Astrocyte (in vitro differentiated cells and primary cell): ENCODE data around the gene ZDHHC14. TPM values are rescaled to one million over a fixed set of nuclear protein-coding genes. Genes with fewer than 3 reads are reported as not detected.
"Not testable (repeated sequence)": the region's sequence is repeated elsewhere in the genome, so short reads cannot be mapped to it uniquely, and the experiment has no call there.

ENCODE experiments used
- DNase-seq: peaks from one replicate; pipeline ENCODE4 v3.0.0-alpha.2; 2010; ENCODE audit warnings: low read depth
- FAIRE-seq: peaks from 2 replicates; lab custom pipeline; 2011; peaks lifted over from hg19 to GRCh38; lab: Jason Lieb, UNC
- H2AFZ ChIP-seq: 2 replicates; pipeline ENCODE4 v1.6.0; 2012; ENCODE audit warnings: low read depth, low read length, inconsistent platforms
- H3K27ac ChIP-seq: 2 replicates; pipeline ENCODE4 v1.5.1; 2011; ENCODE audit warnings: low read depth, low read length, inconsistent platforms
- H3K27me3 ChIP-seq: 2 replicates; pipeline ENCODE4 v1.6.0; 2011; ENCODE audit warnings: low read length, inconsistent platforms; ENCODE audit not compliant: insufficient read depth
- H3K36me3 ChIP-seq: 2 replicates; pipeline ENCODE4 v1.5.1; 2011; ENCODE audit warnings: low read length, inconsistent platforms; ENCODE audit not compliant: insufficient read depth
- H3K4me1 ChIP-seq: 2 replicates; pipeline ENCODE4 v1.5.1; 2011; ENCODE audit warnings: low read length, inconsistent platforms; ENCODE audit not compliant: insufficient read depth
- H3K4me2 ChIP-seq: 2 replicates; pipeline ENCODE4 v1.6.0; 2012; ENCODE audit warnings: low read length, inconsistent platforms
- H3K4me3 ChIP-seq: 2 replicates; pipeline ENCODE4 v1.5.1; 2011; ENCODE audit warnings: low read depth, mild to moderate bottlenecking, low read length, inconsistent platforms; ENCODE audit not compliant: insufficient read depth
- H3K79me2 ChIP-seq: 2 replicates; pipeline ENCODE4 v1.6.0; 2012; ENCODE audit warnings: mild to moderate bottlenecking, low read length, inconsistent platforms; ENCODE audit not compliant: insufficient read depth
- H3K9ac ChIP-seq: 2 replicates; pipeline ENCODE4 v1.6.0; 2012; ENCODE audit warnings: mild to moderate bottlenecking, low read length, inconsistent platforms
- H3K9me3 ChIP-seq: 2 replicates; pipeline ENCODE4 v1.5.1; 2012; ENCODE audit warnings: low read depth, mild to moderate bottlenecking, low read length, inconsistent platforms; ENCODE audit not compliant: insufficient read depth
- H4K20me1 ChIP-seq: 2 replicates; pipeline ENCODE4 v1.6.0; 2012; ENCODE audit warnings: low read length, inconsistent platforms; ENCODE audit not compliant: insufficient read depth
- H3K27ac Mint-ChIP-seq: one replicate; pipeline ENCODE4 v1.8.0; 2021; ENCODE audit warnings: mild to moderate bottlenecking, mixed read lengths; ENCODE audit not compliant: unreplicated experiment
- H3K27me3 Mint-ChIP-seq: one replicate; pipeline ENCODE4 v1.8.0; 2021; ENCODE audit warnings: low read depth, mixed read lengths; ENCODE audit not compliant: unreplicated experiment
- H3K36me3 Mint-ChIP-seq: one replicate; pipeline ENCODE4 v1.8.0; 2021; ENCODE audit warnings: low read depth, mixed read lengths; ENCODE audit not compliant: unreplicated experiment
- H3K4me1 Mint-ChIP-seq: one replicate; pipeline ENCODE4 v1.8.0; 2021; ENCODE audit warnings: low read depth, mixed read lengths; ENCODE audit not compliant: unreplicated experiment
- H3K4me3 Mint-ChIP-seq: one replicate; pipeline ENCODE4 v1.8.0; 2021; ENCODE audit warnings: mild to moderate bottlenecking, moderate library complexity, mixed read lengths; ENCODE audit not compliant: unreplicated experiment
- H3K9me3 Mint-ChIP-seq: one replicate; pipeline ENCODE4 v1.8.0; 2021; ENCODE audit warnings: mild to moderate bottlenecking, mixed read lengths; ENCODE audit not compliant: unreplicated experiment
- EZH2 ChIP-seq: IDR thresholded peaks from 2 replicates; pipeline ENCODE4 v1.6.1; 2012; ENCODE audit warnings: mild to moderate bottlenecking, low read length, inconsistent platforms; ENCODE audit not compliant: insufficient read depth
- total RNA-seq: library from RNA; stranded (reverse); gene quantifications from 2 replicates; pipeline ENCODE4 v1.2.1, GENCODE V29; 2021
- TF ChIP-seq, protein P1 (sequence below): IDR thresholded peaks from 2 replicates; pipeline ENCODE4 v1.5.1; 2011; ENCODE audit warnings: low read depth, mild to moderate bottlenecking, inconsistent platforms, low read length, moderate library complexity; ENCODE audit not compliant: insufficient read depth

The ZDHHC14 gene
- total RNA-seq, 1 donor from 2014 or later: 7.2 TPM

DNA sequence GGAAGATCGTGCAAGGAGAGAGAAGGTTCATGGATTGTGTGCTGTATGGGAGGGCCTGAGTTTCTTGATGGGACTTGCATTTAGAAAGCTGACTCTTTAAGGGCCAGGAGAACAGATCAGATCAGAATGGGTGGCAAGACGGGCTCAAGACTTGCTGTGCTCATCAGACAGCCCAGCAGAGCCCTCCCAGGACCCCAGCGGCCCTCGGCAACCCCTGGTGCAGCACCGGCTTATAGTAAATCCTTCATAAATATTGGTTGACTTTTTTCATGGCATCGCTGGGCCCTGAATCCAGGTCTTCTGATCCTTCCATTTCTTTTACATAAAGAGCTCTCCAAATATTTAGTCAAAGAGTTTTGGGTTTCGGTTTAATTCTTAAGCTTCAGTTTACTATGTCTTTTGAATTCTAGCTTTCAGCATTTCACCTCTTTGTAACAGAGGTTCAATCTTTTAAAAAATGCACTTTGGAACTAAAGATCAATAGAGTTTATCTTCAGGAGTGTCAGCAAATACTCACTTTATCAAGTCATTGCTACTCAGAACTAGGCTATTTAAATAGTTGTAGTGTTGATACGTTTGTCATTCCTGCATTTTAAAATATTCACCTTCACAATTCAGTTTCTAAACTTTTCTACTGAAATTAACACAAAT, 205.6 kb downstream of the ZDHHC14 start:
- no peak for DNase-seq
- Histone ChIP-seq H3K9me3 (no peaks in the 10 kb centered on the region), H3K36me3 (no peaks in the 10 kb centered on the region), H3K9ac (no peak overlapping the region), H3K4me2 (no peak overlapping the region), H3K79me2 (no peaks in the 10 kb centered on the region), H3K4me3 (no peak overlapping the region), H2AFZ (no peak overlapping the region), H3K4me1 (no peaks in the 10 kb centered on the region), H3K27me3 (no peaks in the 10 kb centered on the region), H4K20me1 (no peaks in the 10 kb centered on the region), H3K27ac (no peak overlapping the region)
- Mint-ChIP-seq H3K4me3 (no peak overlapping the region), H3K27ac (no peak overlapping the region), H3K4me1 (no peaks in the 10 kb centered on the region), H3K27me3 (no peaks in the 10 kb centered on the region), H3K9me3 (peaks cover 19% of the 10 kb centered on the region), H3K36me3 (no peaks in the 10 kb centered on the region)
- FAIRE-seq: no peak
- TF ChIP-seq, protein P1, sequence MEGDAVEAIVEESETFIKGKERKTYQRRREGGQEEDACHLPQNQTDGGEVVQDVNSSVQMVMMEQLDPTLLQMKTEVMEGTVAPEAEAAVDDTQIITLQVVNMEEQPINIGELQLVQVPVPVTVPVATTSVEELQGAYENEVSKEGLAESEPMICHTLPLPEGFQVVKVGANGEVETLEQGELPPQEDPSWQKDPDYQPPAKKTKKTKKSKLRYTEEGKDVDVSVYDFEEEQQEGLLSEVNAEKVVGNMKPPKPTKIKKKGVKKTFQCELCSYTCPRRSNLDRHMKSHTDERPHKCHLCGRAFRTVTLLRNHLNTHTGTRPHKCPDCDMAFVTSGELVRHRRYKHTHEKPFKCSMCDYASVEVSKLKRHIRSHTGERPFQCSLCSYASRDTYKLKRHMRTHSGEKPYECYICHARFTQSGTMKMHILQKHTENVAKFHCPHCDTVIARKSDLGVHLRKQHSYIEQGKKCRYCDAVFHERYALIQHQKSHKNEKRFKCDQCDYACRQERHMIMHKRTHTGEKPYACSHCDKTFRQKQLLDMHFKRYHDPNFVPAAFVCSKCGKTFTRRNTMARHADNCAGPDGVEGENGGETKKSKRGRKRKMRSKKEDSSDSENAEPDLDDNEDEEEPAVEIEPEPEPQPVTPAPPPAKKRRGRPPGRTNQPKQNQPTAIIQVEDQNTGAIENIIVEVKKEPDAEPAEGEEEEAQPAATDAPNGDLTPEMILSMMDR: no peak
- no peak for TF ChIP-seq EZH2

DNA sequence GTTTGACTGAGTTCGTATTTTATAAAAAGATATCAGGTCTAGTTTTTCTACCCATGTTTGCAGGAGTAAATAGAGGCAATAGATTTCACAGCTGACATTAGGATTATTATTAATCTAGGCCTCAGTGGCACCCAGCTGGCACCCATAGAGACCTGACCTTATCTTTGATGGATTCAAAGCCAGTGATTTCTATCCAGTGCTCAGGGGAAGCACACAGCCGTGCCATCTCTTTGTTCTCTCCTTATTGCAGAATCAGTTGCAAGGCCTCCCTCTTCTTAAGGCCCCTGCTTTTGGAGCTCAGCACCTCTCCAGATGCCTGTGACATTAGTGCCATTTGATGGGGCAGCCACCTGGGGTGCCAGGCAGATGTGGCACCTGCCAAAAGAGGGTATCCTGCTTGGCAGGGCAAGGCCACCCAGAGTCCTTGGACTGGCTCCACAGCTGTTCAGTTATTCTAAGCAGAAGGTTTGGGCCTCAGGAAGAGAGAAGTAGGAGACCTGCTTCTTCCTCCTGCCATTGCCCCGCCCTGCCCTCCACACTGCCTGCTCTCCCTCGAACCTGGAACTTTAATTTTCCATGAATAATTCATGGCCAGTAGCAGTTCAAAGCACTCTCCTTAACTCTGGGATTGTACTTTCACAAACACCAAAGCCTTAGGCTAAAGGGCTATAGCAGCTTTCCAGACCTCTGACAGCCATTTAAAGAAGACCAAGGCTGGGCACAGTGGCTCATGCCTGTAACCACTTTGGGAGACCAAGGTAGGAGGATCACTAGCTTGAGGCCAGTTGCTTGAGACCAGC, 206.3 kb downstream of the ZDHHC14 start:
- Histone ChIP-seq H3K4me1 (no peaks in the 10 kb centered on the region), H3K36me3 (no peaks in the 10 kb centered on the region), H3K9me3 (no peaks in the 10 kb centered on the region), H2AFZ (no peak overlapping the region), H3K4me2 (no peak overlapping the region), H3K27ac (no peak overlapping the region), H4K20me1 (no peaks in the 10 kb centered on the region), H3K27me3 (no peaks in the 10 kb centered on the region), H3K4me3 (no peak overlapping the region), H3K9ac (no peak overlapping the region), H3K79me2 (no peaks in the 10 kb centered on the region)
- Mint-ChIP-seq H3K4me3 (no peak overlapping the region), H3K36me3 (no peaks in the 10 kb centered on the region), H3K27ac (no peak overlapping the region), H3K27me3 (no peaks in the 10 kb centered on the region), H3K9me3 (peaks cover 19% of the 10 kb centered on the region), H3K4me1 (no peaks in the 10 kb centered on the region)
- FAIRE-seq (no peak), DNase-seq (no peak)
- no peak for TF ChIP-seq EZH2
- TF ChIP-seq, protein P1: no peak

DNA sequence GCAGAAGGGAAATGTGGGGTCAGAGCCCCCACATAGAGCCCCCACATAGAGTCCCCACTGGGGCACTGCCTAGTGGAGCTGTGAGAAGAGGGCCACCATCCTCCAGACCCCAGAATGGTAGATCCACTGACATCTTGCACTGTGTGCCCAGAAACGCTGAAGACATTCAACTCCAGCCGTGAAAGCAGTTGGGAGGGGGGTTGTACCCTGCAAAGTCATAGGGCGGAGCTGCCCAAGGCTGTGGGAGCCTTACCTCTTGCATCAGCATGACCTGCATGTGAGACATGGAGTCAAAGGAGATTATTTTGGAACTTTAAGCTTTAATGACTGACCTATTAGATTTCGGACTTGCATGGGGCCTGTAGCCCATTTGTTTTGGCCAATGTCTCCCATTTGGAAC, 209.7 kb downstream of the ZDHHC14 start:
- H3K27ac Mint-ChIP-seq, H3K4me1 ChIP-seq, H3K36me3 Mint-ChIP-seq, H3K79me2 ChIP-seq, H3K4me3 ChIP-seq, H3K9ac ChIP-seq, H3K4me2 ChIP-seq, H3K4me1 Mint-ChIP-seq, H2AFZ ChIP-seq, DNase-seq, FAIRE-seq, H4K20me1 ChIP-seq, H3K27me3 Mint-ChIP-seq, H3K27ac ChIP-seq, H3K36me3 ChIP-seq, H3K27me3 ChIP-seq, H3K4me3 Mint-ChIP-seq, H3K9me3 ChIP-seq: not testable (repeated sequence)
- peaks cover 19% of the 10 kb centered on the region for H3K9me3 Mint-ChIP-seq
